ENCODE data around the gene ZG16B.

The ZG16B gene

GRCh38 chr16:2874912-2875362 lies 44.8 kb downstream of the ZG16B start:
- in situ Hi-C loops (cut with HindIII; ENCODE audit: low sequenced_read_pairs) = no loop called here
- no peak overlapping the region for H3K4me3 ChIP-seq (ENCODE audit: low read depth, low read length)
- peak; percentile 91 for TF ChIP-seq CTCF (IDR thresholded peaks at IDR 0.05; ENCODE audit: low read depth, low read length)
- peak; percentile 56 for DNase-seq (ENCODE audit: low read depth, low spot score)

- in situ Hi-C loops (cut with HindIII; ENCODE audit: low sequenced_read_pairs) = no loop called here
- no peak overlapping the region for H3K4me3 ChIP-seq (ENCODE audit: low read depth, low read length)
- no peak for DNase-seq (ENCODE audit: low read depth, low spot score)
- TF ChIP-seq CTCF (IDR thresholded peaks at IDR 0.05; ENCODE audit: low read depth, low read length) = no peak
Measured at GRCh38 chr16:2879854-2880508, 49.9 kb downstream of the ZG16B start.
